Measurements from ENCODE around the gene ADAMTS15. TPM values are rescaled to one million over a fixed set of nuclear protein-coding genes. Genes with fewer than 3 reads are reported as not detected.

ADAMTS15 gene
- total and polyA plus RNA-seq, 12 donors = 0.68 to 3.7 (median 2.2) TPM

- intact Hi-C loops (cut with DNase I) = loop anchor here (5.0 to 10.0 kb wide), 2 partner anchors 386 to 423 kb away; no protein-coding TSS in a partner anchor
- peaks cover 0 to 5% of the 10 kb centered on the region in 2 donors for H3K4me1 ChIP-seq (replicated peaks in 1 of 2)
- 72 to 94% (median 79%) methylated on average over 4 of the region's 4 CpGs for WGBS, 4 donors
- no peaks in the 10 kb centered on the region for H3K9me3 ChIP-seq (replicated peaks in 1 of 3)
- H3K4me3 ChIP-seq = no peak overlapping the region
- H3K27me3 ChIP-seq = peaks cover 3% of the 10 kb centered on the region
- no peak for DNase-seq
- no peaks in the 10 kb centered on the region for H3K36me3 ChIP-seq (replicated peaks in 1 of 2)
- H3K27ac ChIP-seq = no peak overlapping the region
- TF ChIP-seq POLR2A (IDR thresholded peaks at IDR 0.05) (no peak), CTCF (IDR thresholded peaks at IDR 0.05) (no peak)
These were observed 9.3 kb upstream of the ADAMTS15 start for GRCh38 chr11:130439160-130439519.

GRCh38 chr11:130439876-130440275 is 8.6 kb upstream of the ADAMTS15 start:
- Histone ChIP-seq H3K27ac (no peak overlapping the region), H3K36me3 (replicated peaks in 1 of 2) (no peaks in the 10 kb centered on the region), H3K27me3 (peaks cover 3% of the 10 kb centered on the region), H3K9me3 (replicated peaks in 1 of 3) (no peaks in the 10 kb centered on the region), H3K4me1 (replicated peaks in 1 of 2) (peaks cover 0 to 5% of the 10 kb centered on the region in 2 donors), H3K4me3 (no peak overlapping the region)
- no peak for DNase-seq
- WGBS, 4 donors = 77 to 87% (median 82%) methylated on average over 6 of the region's 6 CpGs
- intact Hi-C loops (cut with DNase I) = loop anchor here (5.0 to 10.0 kb wide), 2 partner anchors 385 to 422 kb away; no protein-coding TSS in a partner anchor
- no peak for TF ChIP-seq CTCF (IDR thresholded peaks at IDR 0.05)
- no peak for TF ChIP-seq POLR2A (IDR thresholded peaks at IDR 0.05)

GRCh38 chr11:130441719-130442118 is 6.7 kb upstream of the ADAMTS15 start:
- no peak for TF ChIP-seq CTCF (IDR thresholded peaks at IDR 0.05)
- no peak for TF ChIP-seq POLR2A (IDR thresholded peaks at IDR 0.05)
- H3K27me3 ChIP-seq = peaks cover 3% of the 10 kb centered on the region
- H3K9me3 ChIP-seq (replicated peaks in 1 of 3) = no peaks in the 10 kb centered on the region
- no peak overlapping the region for H3K4me3 ChIP-seq
- DNase-seq = no peak
- no peaks in the 10 kb centered on the region for H3K36me3 ChIP-seq (replicated peaks in 1 of 2)
- no peak overlapping the region for H3K27ac ChIP-seq
- no peaks in the 10 kb centered on the region for H3K4me1 ChIP-seq (replicated peaks in 1 of 2)
- intact Hi-C loops (cut with DNase I) = no loop called here
- 71 to 93% (median 91%) methylated on average over 2 of the region's 2 CpGs for WGBS, 4 donors

- TF ChIP-seq POLR2A (IDR thresholded peaks at IDR 0.05) (no peak), CTCF (IDR thresholded peaks at IDR 0.05) (no peak)
- Histone ChIP-seq H3K36me3 (replicated peaks in 1 of 2) (no peaks in the 10 kb centered on the region), H3K4me3 (no peak overlapping the region), H3K9me3 (replicated peaks in 1 of 3) (no peaks in the 10 kb centered on the region), H3K27ac (peak overlapping the region in 1 of 5 donors; percentile 40), H3K4me1 (replicated peaks in 1 of 2) (no peaks in the 10 kb centered on the region), H3K27me3 (no peaks in the 10 kb centered on the region)
- no peak for DNase-seq
- intact Hi-C loops (cut with DNase I) = no loop called here
- WGBS, 4 donors = 59 to 77% (median 69%) methylated on average over 4 of the region's 4 CpGs
These were observed 5.7 kb upstream of the ADAMTS15 start for GRCh38 chr11:130442737-130443136.
